WTC11 (cell line): Measurements from ENCODE around the gene PTPN12.

Source experiments
- CTCF ChIP-seq: fragments of 200-600 bp; IDR thresholded peaks from 2 replicates; pipeline ENCODE4 v1.8.0; 2022; ENCODE audit warnings: antibody characterized with exemption
- E2F4 ChIP-seq: sonication (generic); formaldehyde crosslinking; IDR thresholded peaks from 2 replicates; pipeline ENCODE4 v1.8.1; 2022; ENCODE audit warnings: low read depth, mild to moderate bottlenecking, moderate library complexity, missing genetic modification reagents, borderline replicate concordance
- HMGXB4 ChIP-seq: sonication (generic); formaldehyde crosslinking; IDR thresholded peaks from 2 replicates; pipeline ENCODE4 v1.8.1; 2023; ENCODE audit warnings: mild to moderate bottlenecking, moderate library complexity, missing genetic modification reagents
- SMAD4 ChIP-seq: sonication (generic); formaldehyde crosslinking; IDR thresholded peaks from 2 replicates; pipeline ENCODE4 v1.8.0; 2022; ENCODE audit warnings: mild to moderate bottlenecking, missing genetic modification reagents
- SP1 ChIP-seq: sonication (generic); formaldehyde crosslinking; conservative IDR thresholded peaks from 2 replicates; pipeline ENCODE4 v1.8.1; 2022; ENCODE audit warnings: missing genetic modification reagents

GRCh38 chr7:77667459-77668086 is 130.5 kb downstream of the PTPN12 start:
- TF ChIP-seq CTCF (no peak), E2F4 (CRISPR knock-in tag) (no peak), SP1 (CRISPR knock-in tag) (no peak), SMAD4 (CRISPR knock-in tag) (no peak), HMGXB4 (CRISPR knock-in tag) (no peak)
